Testis (tissue), 2 donors: ENCODE measurements around the gene FGF3.

Experiments
- CTCF ChIP-seq, 3 experiments: fragments of 450-650 bp in 2 of 3; fragments of 200-600 bp in 1 of 3; sonication (generic) in 1 of 3; IDR thresholded peaks; one replicate each; pipeline ENCODE4 v1.5.1; 2016 to 2019; ENCODE audit warnings: antibody characterized with exemption in 3 of 3, mild to moderate bottlenecking in 2 of 3, moderate library complexity in 1 of 3
- POLR2A ChIP-seq: fragments of 450-650 bp; IDR thresholded peaks from one replicate; pipeline ENCODE4 v1.6.1; 2017; ENCODE audit warnings: antibody characterized with exemption, mild to moderate bottlenecking, moderate library complexity

DNA sequence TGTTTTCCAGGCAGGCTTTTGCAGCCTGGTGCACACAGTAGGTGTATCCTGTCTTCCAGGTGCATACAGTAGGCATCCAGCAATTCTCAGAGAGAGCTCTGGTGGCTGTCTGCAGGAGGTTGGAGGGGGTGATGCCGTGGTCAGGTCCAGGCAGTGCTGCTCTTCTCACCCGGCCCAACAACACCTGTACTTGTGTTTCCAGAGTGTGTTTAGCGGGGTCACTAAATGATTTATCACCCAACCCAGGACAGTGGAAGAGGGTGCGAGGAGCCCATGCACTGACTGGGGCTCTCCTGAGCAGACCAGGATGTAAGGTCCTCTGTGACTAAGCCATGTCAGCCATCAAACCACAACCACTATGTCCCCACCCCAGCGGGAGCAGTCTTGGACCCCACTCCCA lies 18.6 kb upstream of the FGF3 start:
- TF ChIP-seq CTCF (IDR thresholded peaks at IDR 0.05) (no peak), POLR2A (no peak)
